Rectal smooth muscle tissue (tissue), 1 donor: Measurements from ENCODE around the gene MARK2.

Source experiments
- H3K27ac ChIP-seq: one replicate; pipeline ENCODE4 v1.7.0; 2013; ENCODE audit warnings: low read depth, low read length, inconsistent platforms
- H3K27me3 ChIP-seq: one replicate; pipeline ENCODE4 v1.7.0; 2013; ENCODE audit warnings: low read length; ENCODE audit not compliant: control insufficient read depth, insufficient read depth
- H3K36me3 ChIP-seq: one replicate; pipeline ENCODE4 v1.7.0; 2013; ENCODE audit warnings: low read length; ENCODE audit not compliant: control insufficient read depth, insufficient read depth
- H3K4me1 ChIP-seq: one replicate; pipeline ENCODE4 v1.7.0; 2013; ENCODE audit warnings: low read length; ENCODE audit not compliant: control insufficient read depth, insufficient read depth
- H3K4me3 ChIP-seq: one replicate; pipeline ENCODE4 v1.7.0; 2013; ENCODE audit warnings: low read length
- H3K9ac ChIP-seq: one replicate; pipeline ENCODE4 v1.7.0; 2013; ENCODE audit warnings: low read length

Gene MARK2

GRCh38 chr11:63868399-63869064 lies 29.6 kb downstream of the MARK2 start:
- Histone ChIP-seq H3K9ac (no peak overlapping the region), H3K27me3 (no peaks in the 10 kb centered on the region), H3K27ac (no peak overlapping the region), H3K36me3 (no peaks in the 10 kb centered on the region), H3K4me1 (peaks cover 11% of the 10 kb centered on the region), H3K4me3 (no peak overlapping the region)

DNA sequence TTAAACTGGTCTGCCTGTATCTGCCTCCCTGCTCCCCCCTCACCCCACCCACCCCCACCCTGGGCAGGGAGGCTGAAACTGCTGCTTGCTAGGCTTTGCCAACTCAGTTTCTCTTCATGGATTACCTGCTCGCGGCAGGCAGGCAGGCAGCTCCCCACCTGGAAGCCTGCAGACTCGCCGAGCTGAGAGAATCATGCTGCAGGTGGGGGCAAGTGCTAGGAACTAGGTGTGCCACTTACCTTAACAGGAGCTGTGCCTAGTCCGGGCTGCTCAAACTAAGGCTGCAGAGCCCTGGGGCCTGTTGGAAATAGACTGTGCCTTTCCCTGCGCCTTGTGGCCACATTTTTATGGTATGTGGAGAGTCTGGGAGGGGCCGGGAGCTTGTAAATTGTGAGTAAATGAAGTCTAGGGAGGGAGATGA lies 30.3 kb downstream of the MARK2 start:
- H3K4me3 ChIP-seq, result no peak overlapping the region
- H3K4me1 ChIP-seq, result peaks cover 11% of the 10 kb centered on the region

DNA sequence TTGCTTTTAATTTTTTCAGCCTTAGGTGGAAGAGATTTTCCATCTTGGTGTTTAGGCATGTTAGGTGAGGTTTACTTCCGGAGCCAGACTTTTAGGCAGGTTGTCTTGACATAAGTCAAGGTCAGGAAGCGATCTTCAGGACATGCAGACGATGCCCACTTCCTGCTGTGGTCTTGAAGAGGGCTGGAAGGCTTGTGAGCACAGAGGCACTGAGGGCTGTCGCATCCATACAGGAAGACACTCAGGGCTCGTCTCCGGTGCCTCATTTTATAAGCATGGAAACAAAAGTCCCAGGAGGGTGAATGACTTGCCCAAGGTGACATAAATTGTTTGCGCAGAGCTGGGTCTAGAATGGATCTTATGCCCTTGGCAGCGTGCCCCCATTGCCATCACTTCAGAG lies 30.8 kb downstream of the MARK2 start:
- Histone ChIP-seq H3K36me3 (no peaks in the 10 kb centered on the region), H3K27ac (no peak overlapping the region), H3K9ac (no peak overlapping the region), H3K4me1 (peaks cover 11% of the 10 kb centered on the region), H3K27me3 (no peaks in the 10 kb centered on the region), H3K4me3 (no peak overlapping the region)

More for the DNA sequence above, 30.3 kb downstream of the MARK2 start:
- Histone ChIP-seq H3K9ac (no peak overlapping the region), H3K27me3 (no peaks in the 10 kb centered on the region), H3K36me3 (no peaks in the 10 kb centered on the region), H3K27ac (no peak overlapping the region)

DNA sequence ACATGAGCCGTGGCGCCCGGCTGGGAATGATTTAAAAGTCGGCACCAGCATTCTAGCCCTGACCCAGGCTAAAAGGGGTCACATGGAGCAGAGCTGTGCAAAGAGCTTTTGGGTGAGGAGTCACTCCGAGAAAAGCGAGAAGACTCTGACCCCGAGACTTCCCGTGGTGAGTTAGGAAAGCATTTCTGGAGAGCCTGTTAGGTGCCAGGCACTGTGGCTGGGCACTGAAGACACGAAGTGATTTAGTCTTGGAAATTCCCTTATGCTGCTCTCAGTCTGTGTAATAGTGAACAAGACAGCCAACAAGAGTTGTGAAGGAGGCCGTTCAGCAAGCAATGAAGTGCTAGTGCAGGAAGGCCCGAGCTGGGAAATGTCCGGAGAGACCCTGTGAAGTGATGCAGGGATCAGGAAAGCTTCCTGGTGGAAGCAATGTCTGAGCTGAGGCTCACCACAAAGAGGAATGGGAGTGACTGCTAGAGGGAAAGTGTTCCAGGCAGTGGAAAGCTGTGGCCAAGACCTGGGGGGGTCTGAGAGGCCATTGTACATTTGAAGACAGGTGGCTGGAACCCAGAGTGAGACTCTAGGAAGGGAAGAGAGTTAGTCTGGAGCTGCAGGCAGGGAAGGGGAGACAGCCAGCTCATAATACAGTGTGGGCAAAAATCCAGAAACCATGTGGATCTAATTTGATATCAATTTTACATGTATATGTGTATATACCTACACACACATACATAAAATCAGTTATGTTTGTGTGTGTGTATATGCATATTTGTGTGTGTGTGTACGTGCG lies 31.6 kb downstream of the MARK2 start:
- Histone ChIP-seq H3K4me1 (peaks cover 11% of the 10 kb centered on the region), H3K4me3 (no peak overlapping the region), H3K9ac (peak overlapping the region; percentile 1)

DNA sequence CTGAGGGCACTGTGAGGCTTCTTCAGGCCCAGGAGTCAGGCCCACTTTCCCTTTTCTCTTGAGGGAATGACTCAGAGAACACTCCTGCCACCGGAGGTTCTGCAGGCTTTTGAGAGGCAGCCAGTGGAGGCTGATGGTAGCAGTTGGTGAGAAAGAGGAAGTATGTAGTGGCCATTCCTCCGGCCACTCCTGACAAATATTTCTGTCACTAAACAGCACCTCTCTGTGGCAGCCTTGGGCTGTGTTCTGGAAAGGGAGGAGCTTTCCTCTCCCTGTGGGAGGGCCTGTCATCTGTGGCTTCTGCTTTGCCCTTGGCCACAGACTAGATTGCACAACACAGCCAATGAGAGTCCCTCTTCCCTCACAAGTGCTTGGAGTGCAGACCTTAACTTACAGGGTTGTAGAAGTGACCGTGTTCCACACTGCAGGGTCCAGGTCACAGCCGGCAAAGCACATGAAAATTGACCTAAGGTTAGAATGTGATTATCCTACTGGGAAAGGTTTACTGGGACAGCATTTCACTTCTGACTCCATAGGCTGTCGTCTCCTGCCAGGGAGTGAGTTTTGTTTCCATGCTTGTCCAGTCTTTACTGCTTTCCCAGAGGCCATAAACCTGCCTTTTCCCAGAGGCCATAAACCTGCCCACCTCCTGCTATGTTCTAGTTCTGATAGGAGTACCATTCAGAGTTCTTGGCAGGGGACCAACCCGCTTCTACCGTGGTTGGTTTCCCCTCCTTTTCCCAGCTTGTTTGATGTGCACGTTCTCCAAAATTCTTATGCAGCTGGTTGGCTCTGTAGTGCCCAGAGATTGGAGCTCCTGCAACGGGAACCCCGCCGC lies 33.3 kb downstream of the MARK2 start:
- Histone ChIP-seq H3K4me1 (peaks cover 11% of the 10 kb centered on the region), H3K9ac (no peak overlapping the region), H3K27ac (peak overlapping the region; percentile 33), H3K36me3 (no peaks in the 10 kb centered on the region), H3K4me3 (peak overlapping the region; percentile 3), H3K27me3 (no peaks in the 10 kb centered on the region)

More for the DNA sequence above, 31.6 kb downstream of the MARK2 start:
- Histone ChIP-seq H3K36me3 (no peaks in the 10 kb centered on the region), H3K27ac (no peak overlapping the region), H3K27me3 (no peaks in the 10 kb centered on the region)

- H3K27me3 ChIP-seq, result no peaks in the 10 kb centered on the region
- H3K27ac ChIP-seq, result no peak overlapping the region
- peaks cover 11% of the 10 kb centered on the region for H3K4me1 ChIP-seq
- H3K9ac ChIP-seq, result no peak overlapping the region
- H3K4me3 ChIP-seq, result peak overlapping the region; percentile 3
- no peaks in the 10 kb centered on the region for H3K36me3 ChIP-seq
Observed at GRCh38 chr11:63872800-63873197, 33.9 kb downstream of the MARK2 start.

GRCh38 chr11:63873311-63873710 lies 34.4 kb downstream of the MARK2 start:
- H3K4me1 ChIP-seq, result peaks cover 11% of the 10 kb centered on the region
- no peaks in the 10 kb centered on the region for H3K27me3 ChIP-seq
- H3K36me3 ChIP-seq, result no peaks in the 10 kb centered on the region
- H3K27ac ChIP-seq, result no peak overlapping the region
- H3K9ac ChIP-seq, result no peak overlapping the region
- H3K4me3 ChIP-seq, result no peak overlapping the region

GRCh38 chr11:63874511-63874910 lies 35.6 kb downstream of the MARK2 start:
- Histone ChIP-seq H3K36me3 (no peaks in the 10 kb centered on the region), H3K27ac (no peak overlapping the region), H3K4me1 (peaks cover 14% of the 10 kb centered on the region), H3K27me3 (no peaks in the 10 kb centered on the region), H3K9ac (no peak overlapping the region), H3K4me3 (no peak overlapping the region)

GRCh38 chr11:63875506-63876065 lies 36.7 kb downstream of the MARK2 start:
- H3K4me3 ChIP-seq, result no peak overlapping the region
- no peaks in the 10 kb centered on the region for H3K27me3 ChIP-seq
- H3K27ac ChIP-seq, result no peak overlapping the region
- no peaks in the 10 kb centered on the region for H3K36me3 ChIP-seq
- peaks cover 13% of the 10 kb centered on the region for H3K4me1 ChIP-seq
- no peak overlapping the region for H3K9ac ChIP-seq

- Histone ChIP-seq H3K36me3 (no peaks in the 10 kb centered on the region), H3K4me1 (peaks cover 10% of the 10 kb centered on the region), H3K9ac (no peak overlapping the region), H3K27ac (no peak overlapping the region), H3K27me3 (no peaks in the 10 kb centered on the region), H3K4me3 (no peak overlapping the region)
Observed at GRCh38 chr11:63876616-63877015, 37.7 kb downstream of the MARK2 start.

DNA sequence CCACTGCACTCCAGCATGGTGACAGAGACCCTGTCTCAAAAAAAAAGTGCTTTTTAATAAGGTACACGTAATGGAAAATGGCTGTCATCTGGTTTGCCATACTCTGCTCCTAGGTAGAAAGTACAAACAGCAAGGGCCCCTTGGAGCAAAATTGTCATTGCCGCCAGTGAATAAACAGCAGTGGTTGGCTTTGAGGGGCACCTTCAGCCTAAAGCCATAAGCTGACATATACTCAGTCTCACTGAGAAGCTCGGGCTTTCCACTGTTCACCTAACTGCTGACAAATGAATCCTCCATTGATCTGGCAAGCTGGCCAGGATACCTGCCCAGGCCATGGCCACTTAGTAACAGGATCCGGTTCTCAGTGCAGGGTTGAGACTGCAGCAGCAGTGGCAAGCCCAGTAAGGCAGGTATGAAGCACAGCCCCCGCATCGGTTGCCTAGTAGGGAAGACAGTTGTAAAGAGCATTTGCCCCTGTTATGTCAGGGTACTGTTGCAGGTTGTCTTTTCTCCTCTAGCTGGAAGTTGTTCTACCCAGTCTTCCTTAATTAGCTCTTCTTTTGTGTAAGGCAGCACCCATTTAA lies 38.8 kb downstream of the MARK2 start:
- H3K36me3 ChIP-seq, result no peaks in the 10 kb centered on the region
- no peak overlapping the region for H3K4me3 ChIP-seq
- no peak overlapping the region for H3K9ac ChIP-seq
- peaks cover 3% of the 10 kb centered on the region for H3K4me1 ChIP-seq
- H3K27me3 ChIP-seq, result no peaks in the 10 kb centered on the region
- no peak overlapping the region for H3K27ac ChIP-seq
